GM19025 (cell line): ENCODE data around the gene SEC31A.
"Not testable (repeated sequence)": the region's sequence is repeated elsewhere in the genome, so short reads cannot be mapped to it uniquely, and the experiment has no call there.

Experiments used
- ATAC-seq: cut with Tn5 transposase; IDR thresholded peaks from one replicate; pipeline ENCODE4 v1.9.1; 2021; ENCODE audit warnings: mild to moderate bottlenecking, low read depth, moderate library complexity; ENCODE audit not compliant: unreplicated experiment

The SEC31A gene

GRCh38 chr4:82898322-82899243 lies 7.6 kb upstream of the SEC31A start:
- ATAC-seq = no peak

- no peak for ATAC-seq
Measured at GRCh38 chr4:82896755-82897154, 5.8 kb upstream of the SEC31A start.

- ATAC-seq = no peak
Measured at GRCh38 chr4:82893942-82894341, 3.0 kb upstream of the SEC31A start.

GRCh38 chr4:82892467-82892802 lies 1.5 kb upstream of the SEC31A start:
- ATAC-seq = no peak

- ATAC-seq = no peak
Measured at GRCh38 chr4:82891707-82892466, 934 bp upstream of the SEC31A start.

DNA sequence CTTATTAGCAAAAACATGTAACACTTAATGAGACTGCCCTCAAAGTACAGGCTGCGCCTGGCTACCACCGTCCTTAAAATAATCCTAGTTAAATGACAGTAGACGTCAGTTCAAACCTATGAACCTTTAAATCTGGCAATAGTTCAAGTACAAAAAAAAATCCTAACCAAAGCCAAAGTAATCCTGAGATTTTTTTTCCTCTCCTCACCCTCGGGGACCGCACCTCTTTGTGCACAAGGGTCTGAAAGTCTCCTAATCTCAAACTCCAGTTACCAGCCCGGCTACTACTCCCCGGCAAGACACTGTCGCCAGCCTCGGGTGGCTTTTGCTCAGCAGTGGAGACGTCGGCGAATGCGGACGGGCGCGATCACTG lies 439 bp downstream of the SEC31A start:
- ATAC-seq = no peak

- ATAC-seq = no peak
Measured at GRCh38 chr4:82889287-82889686, 1.7 kb downstream of the SEC31A start.

GRCh38 chr4:82886147-82886942 lies 4.6 kb downstream of the SEC31A start:
- ATAC-seq = no peak

DNA sequence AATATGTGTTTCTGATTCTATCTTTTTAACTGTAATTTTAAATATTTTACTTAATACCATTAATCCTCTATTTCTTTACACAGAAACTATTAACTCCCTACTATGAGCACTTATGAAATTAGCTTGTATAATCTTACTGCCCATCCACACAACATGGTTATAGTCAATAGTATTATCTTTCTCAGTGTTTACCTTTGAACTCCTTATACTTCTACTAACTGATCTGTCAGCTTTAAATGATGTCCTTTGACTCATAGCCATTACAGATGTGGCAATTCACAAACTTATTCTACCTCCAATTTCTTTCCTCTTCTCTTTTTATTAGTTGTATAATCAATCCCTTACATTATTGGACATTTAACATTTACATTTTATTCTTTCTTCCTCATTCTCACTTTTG lies 5.5 kb downstream of the SEC31A start:
- no peak for ATAC-seq

DNA sequence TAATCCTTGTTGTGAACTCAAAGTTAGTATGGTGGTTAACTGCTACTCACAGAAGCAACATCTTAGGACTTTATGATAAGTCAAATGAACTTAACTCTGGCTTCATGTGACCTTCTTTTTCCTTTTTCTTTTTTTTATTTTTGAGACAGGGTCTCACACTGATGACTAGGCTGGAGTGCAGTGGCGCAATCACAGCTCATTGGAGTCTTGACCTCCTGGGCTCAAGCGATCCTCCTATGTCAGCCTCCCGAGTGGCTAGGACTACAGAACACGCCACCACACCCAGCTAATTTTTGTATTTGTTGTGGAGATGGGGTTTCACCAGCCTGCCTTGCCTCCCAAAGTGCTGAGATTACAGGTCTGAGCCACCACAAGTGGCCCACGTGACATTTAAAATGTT lies 22.4 kb downstream of the SEC31A start:
- no peak for ATAC-seq

GRCh38 chr4:82866706-82867385 lies 24.1 kb downstream of the SEC31A start:
- no peak for ATAC-seq

- not testable (repeated sequence) for ATAC-seq
Measured at GRCh38 chr4:82866033-82866432, 24.9 kb downstream of the SEC31A start.

DNA sequence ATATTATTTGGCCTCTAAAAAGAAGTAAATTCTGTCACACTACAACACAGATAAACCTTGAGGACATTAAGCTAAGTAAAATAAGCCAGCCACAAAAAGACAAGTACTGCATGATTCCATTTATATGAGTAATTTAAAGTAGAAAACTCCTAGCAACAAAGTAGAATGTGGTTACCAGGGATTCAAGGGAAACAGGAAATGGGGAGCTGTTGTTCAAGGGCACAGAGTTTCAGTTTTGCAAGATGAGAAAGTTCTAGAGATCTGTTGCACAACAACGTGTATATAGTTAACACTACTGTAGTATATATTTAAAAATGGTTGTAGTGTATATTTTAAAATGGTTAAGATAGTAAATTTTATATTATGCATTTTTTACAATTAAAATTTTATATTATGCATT lies 25.4 kb downstream of the SEC31A start:
- ATAC-seq = no peak

DNA sequence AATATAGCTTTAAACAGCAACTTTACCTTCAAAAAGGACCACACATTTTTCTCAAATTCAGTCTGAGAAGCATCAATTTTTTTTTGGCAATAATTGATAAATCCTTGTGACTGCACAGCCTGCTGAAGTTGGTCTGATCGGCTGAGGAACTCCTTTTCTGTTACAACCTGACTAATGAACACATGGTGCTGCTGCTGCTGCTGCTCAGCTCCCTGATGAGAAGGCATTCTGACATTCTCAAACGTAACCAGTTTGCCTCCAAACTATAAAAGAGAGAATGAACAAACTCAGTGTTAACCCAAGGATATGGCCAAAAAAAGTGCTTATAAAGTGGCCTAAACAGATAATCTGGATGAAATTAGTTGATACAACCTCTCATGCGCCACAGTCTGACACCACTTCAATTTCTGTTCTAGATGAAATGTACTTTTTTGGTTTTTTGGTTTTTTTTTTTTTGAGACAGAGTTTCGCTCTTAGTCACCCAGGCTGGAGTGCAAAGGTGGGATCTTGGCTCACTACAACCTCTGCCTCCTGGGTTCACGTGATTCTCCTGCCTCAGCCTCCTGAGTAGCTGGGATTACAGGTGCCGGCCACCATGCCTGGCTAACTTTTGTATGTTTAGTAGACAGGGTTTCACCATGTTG lies 26.5 kb downstream of the SEC31A start:
- ATAC-seq = no peak

DNA sequence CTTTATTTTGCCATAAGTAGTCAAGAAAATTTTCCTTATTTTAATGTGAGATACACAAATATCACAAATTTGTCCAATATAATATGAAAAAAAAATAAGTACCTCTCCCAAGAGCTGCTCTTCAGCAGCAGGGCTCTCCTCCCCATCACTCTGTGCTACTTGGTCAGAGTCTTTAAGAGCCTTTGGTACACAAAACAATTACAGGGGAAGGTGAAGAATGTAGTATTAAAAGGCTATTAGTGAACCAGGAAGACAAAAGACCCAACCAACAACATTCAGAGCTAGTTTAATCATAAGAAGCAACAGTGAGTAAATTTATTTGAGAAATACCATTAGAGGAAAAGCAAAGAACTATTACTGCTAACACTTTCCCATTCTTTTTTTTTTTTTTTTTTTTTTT lies 29.4 kb downstream of the SEC31A start:
- ATAC-seq = no peak

GRCh38 chr4:82860487-82860886 lies 30.5 kb downstream of the SEC31A start:
- not testable (repeated sequence) for ATAC-seq

GRCh38 chr4:82852751-82853285 lies 38.1 kb downstream of the SEC31A start:
- ATAC-seq = no peak

DNA sequence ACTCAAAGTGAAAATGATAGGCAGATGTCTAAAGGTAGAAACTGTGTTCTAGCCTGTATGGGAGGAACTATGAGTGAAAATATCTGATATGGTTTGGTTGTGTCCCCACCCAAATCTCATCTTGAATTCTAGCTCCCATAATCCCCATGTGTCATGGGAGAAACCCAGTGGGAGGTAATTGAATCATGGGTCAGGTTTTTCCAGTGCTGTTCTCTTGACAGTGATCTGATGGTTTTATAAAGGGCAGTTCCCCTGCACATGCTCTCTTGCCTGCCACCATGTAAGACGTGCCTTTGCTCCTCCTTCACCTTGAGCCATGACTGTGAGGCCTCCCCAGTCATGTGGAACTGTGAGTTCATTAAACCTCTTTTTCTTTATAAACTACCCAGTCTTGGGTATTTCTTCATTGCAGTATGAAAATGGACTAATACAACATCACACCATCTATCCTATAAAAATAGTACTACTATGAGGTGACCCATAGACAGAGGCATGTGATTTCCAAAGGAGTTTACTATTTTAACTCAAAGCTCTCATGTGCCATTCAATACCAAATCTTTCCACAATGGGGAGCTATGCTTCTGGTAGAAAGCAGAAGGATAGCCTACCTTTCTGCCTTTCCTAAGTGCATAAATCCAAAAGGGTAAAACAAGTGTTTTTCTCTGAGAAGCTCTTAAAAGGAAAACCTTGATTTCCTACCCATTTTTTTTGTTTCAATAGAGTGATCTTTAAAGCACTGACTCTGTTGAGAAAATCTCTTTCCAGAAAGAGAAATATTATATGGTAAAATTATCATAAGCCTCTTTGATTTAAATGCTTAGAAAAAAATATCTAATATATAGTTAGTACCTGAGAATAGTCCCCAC lies 38.8 kb downstream of the SEC31A start:
- ATAC-seq = no peak

- ATAC-seq = no peak
Measured at GRCh38 chr4:82851318-82851717, 39.6 kb downstream of the SEC31A start.
